Measurements from ENCODE around the gene PALD1.

Gene PALD1

DNA sequence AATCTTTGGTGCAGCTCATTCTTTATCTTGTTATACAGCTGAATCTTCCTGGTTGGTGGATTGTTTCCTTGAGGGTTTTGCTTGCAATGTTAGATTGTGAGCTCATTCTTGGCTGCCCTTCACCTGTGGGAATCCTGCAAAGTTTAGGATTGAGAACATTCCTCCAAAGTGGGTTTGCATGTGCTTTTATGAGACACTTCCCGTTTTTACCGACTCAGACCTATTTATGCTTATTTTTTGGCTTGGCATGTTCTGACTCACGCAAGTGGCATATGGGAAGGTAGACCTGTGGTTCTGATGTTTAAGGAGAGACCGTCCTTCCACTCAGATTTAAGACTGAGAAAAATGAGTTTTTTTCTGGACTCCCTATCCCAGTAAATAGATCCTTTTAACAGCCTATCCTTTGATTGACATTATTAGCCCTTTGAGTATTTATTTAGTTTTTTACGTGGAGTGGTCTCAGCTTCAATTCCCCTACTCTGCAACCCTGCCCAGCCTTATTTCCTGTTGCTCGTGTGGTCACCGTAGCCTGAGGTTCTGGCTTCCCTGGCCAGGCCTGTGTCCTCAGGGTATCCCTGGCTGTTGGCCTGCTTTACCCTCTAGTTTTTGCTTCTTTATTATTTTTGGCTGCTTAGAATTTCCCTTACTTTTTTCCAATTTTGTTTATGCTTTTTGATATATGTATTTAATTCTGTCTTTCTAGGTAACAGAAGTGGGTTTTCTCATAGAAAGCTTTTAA, 137.4 kb downstream of the PALD1 start:
- DNase-seq: no peak

DNA sequence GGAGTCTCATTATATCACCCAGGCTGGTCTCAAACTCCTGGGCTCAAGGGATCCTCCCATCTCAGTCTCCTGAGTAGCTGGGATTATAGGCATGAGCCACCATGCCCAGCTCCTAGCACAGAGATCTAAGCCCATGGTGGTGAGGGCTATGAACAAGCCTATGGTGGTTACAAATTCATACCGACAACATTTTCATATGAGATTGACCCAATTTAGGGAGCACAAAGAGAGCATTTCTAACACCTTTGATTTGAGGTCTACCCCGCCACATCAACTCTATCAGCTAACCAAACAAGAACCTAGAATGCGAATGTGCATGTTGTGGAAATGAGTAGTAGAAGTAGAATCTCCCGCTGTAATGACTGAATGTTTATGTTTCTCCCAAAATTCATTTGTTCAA, 138.2 kb downstream of the PALD1 start:
- no peak for DNase-seq
